HEK293T (cell line): ENCODE measurements around the gene NDRG3.

ENCODE experiments used
- CTCF ChIA-PET: fragments of 350-600 bp; formaldehyde crosslinking; extraction: SDS; loops from one replicate; lab custom pipeline; 2021; ENCODE audit warnings: antibody characterized with exemption, inconsistent platforms; lab: Yijun Ruan, JAX
- POLR2A ChIA-PET: fragments of 350-600 bp; formaldehyde crosslinking; extraction: SDS; loops from one replicate; lab custom pipeline; 2020; ENCODE audit warnings: antibody characterized with exemption, inconsistent platforms; lab: Yijun Ruan, JAX
- DNase-seq: peaks from one replicate; pipeline ENCODE4 v3.0.0; 2012; ENCODE audit warnings: mixed read lengths; ENCODE audit errors: extremely low spot score
- ARNT ChIP-seq: fragments of 450-650 bp; IDR thresholded peaks from 2 replicates; pipeline ENCODE4 v1.6.1; 2017; ENCODE audit warnings: mild to moderate bottlenecking
- BHLHE40 ChIP-seq: fragments of 450-650 bp; IDR thresholded peaks from 2 replicates; pipeline ENCODE4 v1.6.1; 2016; ENCODE audit warnings: mild to moderate bottlenecking, moderate library complexity, borderline replicate concordance
- CTBP1 ChIP-seq: fragments of 450-650 bp; IDR thresholded peaks from 2 replicates; pipeline ENCODE4 v1.6.1; 2016; ENCODE audit warnings: borderline replicate concordance
- ELF4 ChIP-seq: fragments of 450-650 bp; IDR thresholded peaks from 2 replicates; pipeline ENCODE4 v1.6.1; 2017; ENCODE audit warnings: antibody characterized with exemption
- FOXA1 ChIP-seq: fragments of 450-650 bp; IDR thresholded peaks from 2 replicates; pipeline ENCODE4 v1.6.1; 2016; ENCODE audit warnings: mild to moderate bottlenecking
- FOXK2 ChIP-seq: fragments of 450-650 bp; IDR thresholded peaks from 2 replicates; pipeline ENCODE4 v1.6.1; 2016; ENCODE audit warnings: mild to moderate bottlenecking
- FOXM1 ChIP-seq: fragments of 450-650 bp; IDR thresholded peaks from 2 replicates; pipeline ENCODE4 v1.6.1; 2017; ENCODE audit warnings: mild to moderate bottlenecking, borderline replicate concordance
- HDGF ChIP-seq: fragments of 450-650 bp; IDR thresholded peaks from 2 replicates; pipeline ENCODE4 v1.6.1; 2017; ENCODE audit warnings: antibody characterized with exemption, borderline replicate concordance
- L3MBTL2 ChIP-seq: fragments of 450-650 bp; conservative IDR thresholded peaks from 2 replicates; pipeline ENCODE4 v1.6.1; 2016; ENCODE audit warnings: mild to moderate bottlenecking
- LEF1 ChIP-seq: fragments of 450-650 bp; IDR thresholded peaks from 2 replicates; pipeline ENCODE4 v1.6.1; 2017; ENCODE audit warnings: mild to moderate bottlenecking, borderline replicate concordance
- NFRKB ChIP-seq: fragments of 450-650 bp; IDR thresholded peaks from 2 replicates; pipeline ENCODE4 v1.6.1; 2016; ENCODE audit warnings: mild to moderate bottlenecking, moderate library complexity
- SP1 ChIP-seq: fragments of 450-650 bp; IDR thresholded peaks from 2 replicates; pipeline ENCODE4 v1.6.1; 2017
- SUZ12 ChIP-seq: fragments of 450-650 bp; IDR thresholded peaks from 2 replicates; pipeline ENCODE4 v1.6.1; 2016; ENCODE audit warnings: mild to moderate bottlenecking
- TARDBP ChIP-seq: fragments of 450-650 bp; IDR thresholded peaks from 2 replicates; pipeline ENCODE4 v1.6.1; 2016
- ZNF384 ChIP-seq: fragments of 450-650 bp; IDR thresholded peaks from 2 replicates; pipeline ENCODE4 v1.6.1; 2016
- TF ChIP-seq, protein P1 (sequence below): fragments of 450-650 bp; IDR thresholded peaks from 2 replicates; pipeline ENCODE4 v1.6.1; 2016

The NDRG3 gene

GRCh38 chr20:36744243-36744642, 1.6 kb downstream of the NDRG3 start:
- CTCF ChIA-PET: interaction anchor here (1.5 to 2.8 kb wide), 2 partner anchors 8 to 10 kb away, joined by 7 to 11 read pairs; no protein-coding TSS in a partner anchor
- POLR2A ChIA-PET: interaction anchor here (2.2 kb wide), 1 partner anchor 29 kb away, joined by 13 read pairs; the partner anchor contains the start of gene DSN1
- DNase-seq: no peak
- TF ChIP-seq CTBP1: no peak

- TF ChIP-seq LEF1 (no peak), ELF4 (no peak), ZNF384 (no peak), HDGF (no peak)
- ChIA-PET CTCF (interaction anchor here (1.4 kb wide), 1 partner anchor 12 kb away, joined by 7 read pairs; no protein-coding TSS in a partner anchor), POLR2A (no interaction called here)
- DNase-seq: no peak
Observed at GRCh38 chr20:36742558-36742957, 3.3 kb downstream of the NDRG3 start.

DNA sequence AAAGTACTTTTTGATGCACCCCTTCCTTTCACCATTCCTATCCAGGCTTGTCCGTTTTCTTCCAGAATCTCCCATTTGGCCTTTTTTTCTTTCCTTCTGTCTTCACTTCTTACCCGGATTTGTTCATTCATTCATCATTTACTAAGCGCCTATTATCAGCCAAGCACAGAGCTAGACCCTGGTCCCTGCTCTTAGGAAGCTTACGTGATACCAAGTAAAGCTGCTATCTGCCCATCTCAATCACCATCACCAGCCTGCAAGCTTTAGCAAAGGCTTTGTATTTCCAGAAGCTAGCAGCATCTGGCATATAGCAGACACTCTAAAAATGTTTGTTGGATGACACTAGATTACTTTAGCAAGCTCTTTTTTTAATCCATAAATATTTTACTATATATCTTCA, 4.8 kb downstream of the NDRG3 start:
- ChIA-PET CTCF (interaction anchor here (0.7 kb wide), 1 partner anchor 179 kb away, joined by 4 read pairs; no protein-coding TSS in a partner anchor), POLR2A (interaction anchor here (0.7 to 1.5 kb wide), 2 partner anchors 12 to 135 kb away, joined by 3 read pairs; no protein-coding TSS in a partner anchor)
- no peak for TF ChIP-seq HDGF
- no peak for TF ChIP-seq BHLHE40
- TF ChIP-seq TARDBP: no peak
- TF ChIP-seq FOXK2: no peak
- no peak for TF ChIP-seq NFRKB
- TF ChIP-seq L3MBTL2: no peak
- TF ChIP-seq ZNF384: no peak
- no peak for TF ChIP-seq LEF1
- no peak for DNase-seq

DNA sequence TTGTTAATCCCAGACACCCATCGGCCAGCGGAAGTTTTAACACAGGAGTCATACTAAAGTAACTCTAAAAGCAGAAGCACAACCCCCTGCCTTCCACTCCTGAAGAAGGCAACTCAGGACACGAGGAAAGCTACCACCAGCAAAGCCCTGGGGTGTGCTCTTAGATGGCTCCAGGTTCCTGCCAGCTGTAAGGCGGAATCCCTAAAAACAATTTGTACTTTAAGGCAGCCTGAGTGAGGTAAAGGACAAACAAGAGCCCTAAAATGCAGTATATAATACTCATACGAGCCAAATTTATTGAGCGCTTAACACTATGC, 8.7 kb downstream of the NDRG3 start:
- CTCF ChIA-PET: interaction anchor here (1.1 to 2.0 kb wide), 4 partner anchors 8 to 71 kb away, joined by 3 to 9 read pairs (median 5); partner anchors contain the start of gene DSN1
- TF ChIP-seq TARDBP (no peak), L3MBTL2 (no peak), CTBP1 (no peak), ELF4 (no peak), FOXK2 (no peak), HDGF (no peak), LEF1 (no peak), FOXA1 (no peak), NFRKB (no peak), ZNF384 (no peak), SUZ12 (no peak), BHLHE40 (no peak), ARNT (no peak), SP1 (no peak)
- TF ChIP-seq, protein P1, sequence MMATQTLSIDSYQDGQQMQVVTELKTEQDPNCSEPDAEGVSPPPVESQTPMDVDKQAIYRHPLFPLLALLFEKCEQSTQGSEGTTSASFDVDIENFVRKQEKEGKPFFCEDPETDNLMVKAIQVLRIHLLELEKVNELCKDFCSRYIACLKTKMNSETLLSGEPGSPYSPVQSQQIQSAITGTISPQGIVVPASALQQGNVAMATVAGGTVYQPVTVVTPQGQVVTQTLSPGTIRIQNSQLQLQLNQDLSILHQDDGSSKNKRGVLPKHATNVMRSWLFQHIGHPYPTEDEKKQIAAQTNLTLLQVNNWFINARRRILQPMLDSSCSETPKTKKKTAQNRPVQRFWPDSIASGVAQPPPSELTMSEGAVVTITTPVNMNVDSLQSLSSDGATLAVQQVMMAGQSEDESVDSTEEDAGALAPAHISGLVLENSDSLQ: no peak
- no peak for DNase-seq
- POLR2A ChIA-PET: interaction anchor here (0.7 to 4.8 kb wide), 3 partner anchors 9 to 36 kb away, joined by 3 to 21 read pairs (median 5); partner anchors contain the start of genes DSN1 and NDRG3

GRCh38 chr20:36736451-36737182, 9.3 kb downstream of the NDRG3 start:
- TF ChIP-seq CTBP1: no peak
- TF ChIP-seq SP1: no peak
- TF ChIP-seq LEF1: no peak
- no peak for TF ChIP-seq ZNF384
- TF ChIP-seq SUZ12: no peak
- no peak for TF ChIP-seq HDGF
- no peak for TF ChIP-seq FOXA1
- no peak for DNase-seq
- ChIA-PET POLR2A (interaction anchor here (0.7 to 4.8 kb wide), 4 partner anchors 10 to 131 kb away, joined by 3 to 21 read pairs (median 4); partner anchors contain the start of genes DSN1, NDRG3 and RAB5IF), CTCF (interaction anchor here (1.1 to 2.0 kb wide), 5 partner anchors 8 to 72 kb away, joined by 3 to 9 read pairs (median 3); partner anchors contain the start of gene DSN1)

- TF ChIP-seq ELF4 (no peak), NFRKB (no peak), ARNT (no peak), TARDBP (no peak), SUZ12 (no peak), SP1 (no peak), L3MBTL2 (no peak), FOXM1 (no peak), HDGF (no peak), LEF1 (no peak), BHLHE40 (no peak), FOXA1 (no peak), ZNF384 (no peak), CTBP1 (no peak), FOXK2 (no peak)
- TF ChIP-seq, protein P1: no peak
- ChIA-PET POLR2A (interaction anchor here (1.3 to 4.8 kb wide), 2 partner anchors 14 to 41 kb away, joined by 3 to 21 read pairs; partner anchors contain the start of genes DSN1 and NDRG3), CTCF (interaction anchor here (1.1 kb wide), 1 partner anchor 76 kb away, joined by 4 read pairs; no protein-coding TSS in a partner anchor)
- no peak for DNase-seq
Observed at GRCh38 chr20:36732456-36732855, 13.4 kb downstream of the NDRG3 start.
